Renal cortex interstitium (tissue), 15 donors: ENCODE measurements around the gene EIF1AX. TPM values are rescaled to one million over a fixed set of nuclear protein-coding genes. Genes with fewer than 3 reads are reported as not detected.
A peak's percentile ranks its signal among the peaks of the same experiment; 100 is the strongest.
"Not testable (repeated sequence)": the region's sequence is repeated elsewhere in the genome, so short reads cannot be mapped to it uniquely, and the experiment has no call there.

Source experiments
- DNase-seq, 11 donors: peaks; one replicate each; pipeline ENCODE4 v3.0.0-alpha.2; 2013; ENCODE audit warnings: low read depth in 9 of 11, low spot score in 4 of 11; ENCODE audit errors: extremely low read depth in 1 of 11
- long read RNA-seq, 16 experiments: transcript quantifications; one replicate each; lab custom pipeline, GENCODE V29; 2026
- polyA plus RNA-seq, 3 donors: library from polyadenylated mRNA; unstranded; fragments of 120-200 nt; gene quantifications; one replicate each; pipeline ENCODE4 v1.2.1, GENCODE V29; 2013; ENCODE audit not compliant: insufficient read length in 3 of 3

Gene EIF1AX
- 100 to 1,000 TPM in 2 of 3 donors, 10 to 100 TPM in 1; 92.2 to 133 (median 101) TPM for polyA plus RNA-seq
- long read RNA-seq, donor 1, full-length matches to known transcripts = 51 of 51 reads
- long read RNA-seq, donor 1, partial matches to known transcripts = 0 of 51 reads
- long read RNA-seq, donor 1, other reads (novel, unspliced or antisense) = 0 of 51 reads
- long read RNA-seq, donor 2, full-length matches to known transcripts = 49 of 49 reads
- long read RNA-seq, donor 2, partial matches to known transcripts = 0 of 49 reads
- long read RNA-seq, donor 2, other reads (novel, unspliced or antisense) = 0 of 49 reads
- long read RNA-seq, donor 3, full-length matches to known transcripts = 90 of 100 reads
- long read RNA-seq, donor 3, partial matches to known transcripts = 10 of 100 reads
- long read RNA-seq, donor 3, other reads (novel, unspliced or antisense) = 0 of 100 reads
- long read RNA-seq, donor 4, full-length matches to known transcripts = 50 of 50 reads
- long read RNA-seq, donor 4, partial matches to known transcripts = 0 of 50 reads
- long read RNA-seq, donor 4, other reads (novel, unspliced or antisense) = 0 of 50 reads
- long read RNA-seq, donor 5, full-length matches to known transcripts = 135 of 156 reads
- long read RNA-seq, donor 5, partial matches to known transcripts = 21 of 156 reads
- long read RNA-seq, donor 5, other reads (novel, unspliced or antisense) = 0 of 156 reads
- long read RNA-seq, donor 6, full-length matches to known transcripts = 46 of 54 reads
- long read RNA-seq, donor 6, partial matches to known transcripts = 8 of 54 reads
- long read RNA-seq, donor 6, other reads (novel, unspliced or antisense) = 0 of 54 reads
- long read RNA-seq, donor 7, full-length matches to known transcripts = 60 of 65 reads
- long read RNA-seq, donor 7, partial matches to known transcripts = 5 of 65 reads
- long read RNA-seq, donor 7, other reads (novel, unspliced or antisense) = 0 of 65 reads
- long read RNA-seq, donor 8, full-length matches to known transcripts = 71 of 76 reads
- long read RNA-seq, donor 8, partial matches to known transcripts = 5 of 76 reads
- long read RNA-seq, donor 8, other reads (novel, unspliced or antisense) = 0 of 76 reads
- long read RNA-seq, donor 9, full-length matches to known transcripts = 53 of 53 reads
- long read RNA-seq, donor 9, partial matches to known transcripts = 0 of 53 reads
- long read RNA-seq, donor 9, other reads (novel, unspliced or antisense) = 0 of 53 reads
- long read RNA-seq, donor 10, full-length matches to known transcripts = 51 of 51 reads
- long read RNA-seq, donor 10, partial matches to known transcripts = 0 of 51 reads
- long read RNA-seq, donor 10, other reads (novel, unspliced or antisense) = 0 of 51 reads
- long read RNA-seq, donor 11, full-length matches to known transcripts = 46 of 46 reads
- long read RNA-seq, donor 11, partial matches to known transcripts = 0 of 46 reads
- long read RNA-seq, donor 11, other reads (novel, unspliced or antisense) = 0 of 46 reads
- long read RNA-seq, donor 12, full-length matches to known transcripts = 13 of 20 reads
- long read RNA-seq, donor 12, partial matches to known transcripts = 7 of 20 reads
- long read RNA-seq, donor 12, other reads (novel, unspliced or antisense) = 0 of 20 reads
- long read RNA-seq, donor 13, full-length matches to known transcripts = 113 of 142 reads
- long read RNA-seq, donor 13, partial matches to known transcripts = 29 of 142 reads
- long read RNA-seq, donor 13, other reads (novel, unspliced or antisense) = 0 of 142 reads
- long read RNA-seq, donor 14, full-length matches to known transcripts = 46 of 46 reads
- long read RNA-seq, donor 14, partial matches to known transcripts = 0 of 46 reads
- long read RNA-seq, donor 14, other reads (novel, unspliced or antisense) = 0 of 46 reads
- long read RNA-seq, donor 15, full-length matches to known transcripts = 23 of 23 reads
- long read RNA-seq, donor 15, partial matches to known transcripts = 0 of 23 reads
- long read RNA-seq, donor 15, other reads (novel, unspliced or antisense) = 0 of 23 reads
- long read RNA-seq, donor 16, full-length matches to known transcripts = 146 of 154 reads
- long read RNA-seq, donor 16, partial matches to known transcripts = 8 of 154 reads
- long read RNA-seq, donor 16, other reads (novel, unspliced or antisense) = 0 of 154 reads

GRCh38 chrX:20141281-20142220 is at the start of gene EIF1AX:
EIF1AX (minus strand) TSS chrX:20141838; CDS start chrX:20141640, 198 bp downstream.
- peak; percentile 83 to 99 (median 94) for DNase-seq

- DNase-seq = no peak
Measured at GRCh38 chrX:20189171-20189570, 47.5 kb upstream of the EIF1AX start.

- no peak for DNase-seq
Measured at GRCh38 chrX:20181598-20182329, 40.1 kb upstream of the EIF1AX start.

GRCh38 chrX:20177093-20177492 is 35.5 kb upstream of the EIF1AX start:
- DNase-seq = no peak

- no peak for DNase-seq
Measured at GRCh38 chrX:20173856-20174255, 32.2 kb upstream of the EIF1AX start.

- DNase-seq = no peak
Measured at GRCh38 chrX:20173313-20173712, 31.7 kb upstream of the EIF1AX start.

GRCh38 chrX:20171887-20172286 is 30.2 kb upstream of the EIF1AX start:
- no peak for DNase-seq

- DNase-seq = not testable (repeated sequence)
Measured at GRCh38 chrX:20162516-20162915, 20.9 kb upstream of the EIF1AX start.

GRCh38 chrX:20159797-20160385 is 18.3 kb upstream of the EIF1AX start:
- DNase-seq = no peak

GRCh38 chrX:20151689-20152088 is 10.1 kb upstream of the EIF1AX start:
- no peak for DNase-seq

GRCh38 chrX:20149326-20149725 is 7.7 kb upstream of the EIF1AX start:
- DNase-seq = no peak

GRCh38 chrX:20147561-20147960 is 5.9 kb upstream of the EIF1AX start:
- DNase-seq = no peak

GRCh38 chrX:20144491-20144890 is 2.9 kb upstream of the EIF1AX start:
- no peak for DNase-seq

- no peak for DNase-seq
Measured at GRCh38 chrX:20143561-20143960, 1.9 kb upstream of the EIF1AX start.

- DNase-seq = no peak
Measured at GRCh38 chrX:20143111-20143510, 1.5 kb upstream of the EIF1AX start.
